Measurements from ENCODE around the gene EFHB. TPM values are rescaled to one million over a fixed set of nuclear protein-coding genes. Genes with fewer than 3 reads are reported as not detected.
"Not testable (repeated sequence)": the region's sequence is repeated elsewhere in the genome, so short reads cannot be mapped to it uniquely, and the experiment has no call there.

EFHB gene
- total RNA-seq, 2 experiments from 2014 or later: 0.86 TPM; not detected in 1

DNA sequence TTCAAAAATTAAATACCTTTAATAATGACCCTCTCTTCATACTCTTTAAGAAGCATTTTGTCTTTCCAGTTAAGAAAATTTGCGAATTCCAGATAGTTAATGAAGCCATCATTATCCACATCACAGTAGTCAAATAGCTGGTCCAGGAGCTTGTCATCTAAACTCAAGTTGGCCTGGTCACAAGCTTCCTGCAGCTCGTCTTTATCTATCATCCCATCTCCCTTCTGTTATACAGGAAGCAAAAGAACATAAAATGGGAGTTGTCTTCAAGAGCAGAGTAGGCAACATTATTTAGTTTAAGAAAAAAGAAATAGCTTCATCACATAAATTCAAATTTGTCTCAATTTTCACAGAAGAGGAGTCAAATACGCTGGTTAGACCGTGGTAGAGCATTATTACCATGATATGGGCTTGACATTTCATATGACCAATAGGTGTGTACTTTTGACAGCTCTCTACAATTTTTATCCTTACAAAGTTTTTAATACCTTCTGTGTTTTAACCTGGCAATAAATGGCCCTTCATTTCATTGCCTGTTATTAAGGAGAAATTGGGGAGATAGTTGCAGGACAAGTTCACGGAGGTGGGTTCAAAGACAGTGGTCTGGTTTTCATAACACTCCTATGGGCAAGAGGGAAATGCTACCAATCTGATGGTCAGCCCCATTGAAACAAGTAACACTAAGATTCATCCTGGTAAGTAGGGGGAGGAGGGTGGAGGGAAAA is 45.4 kb downstream of the EFHB start:
- no TSS peak for BruUV-seq (replicated peaks)
- H3K27ac ChIP-seq (ENCODE audit: low read depth, low read length, poor library complexity, severe bottlenecking): no peak overlapping the region
- ChIA-PET CTCF (ENCODE audit: unreplicated experiment) (no interaction called here), POLR2A (no interaction called here)
- no peaks in the 10 kb centered on the region for H3K79me2 ChIP-seq (ENCODE audit: insufficient read depth, low read depth, low read length)
- H2AFZ ChIP-seq (ENCODE audit: low read length): no peak overlapping the region
- no peaks in the 10 kb centered on the region for H4K20me1 ChIP-seq (ENCODE audit: insufficient read depth, low read length)
- TF ChIP-seq, protein P1, sequence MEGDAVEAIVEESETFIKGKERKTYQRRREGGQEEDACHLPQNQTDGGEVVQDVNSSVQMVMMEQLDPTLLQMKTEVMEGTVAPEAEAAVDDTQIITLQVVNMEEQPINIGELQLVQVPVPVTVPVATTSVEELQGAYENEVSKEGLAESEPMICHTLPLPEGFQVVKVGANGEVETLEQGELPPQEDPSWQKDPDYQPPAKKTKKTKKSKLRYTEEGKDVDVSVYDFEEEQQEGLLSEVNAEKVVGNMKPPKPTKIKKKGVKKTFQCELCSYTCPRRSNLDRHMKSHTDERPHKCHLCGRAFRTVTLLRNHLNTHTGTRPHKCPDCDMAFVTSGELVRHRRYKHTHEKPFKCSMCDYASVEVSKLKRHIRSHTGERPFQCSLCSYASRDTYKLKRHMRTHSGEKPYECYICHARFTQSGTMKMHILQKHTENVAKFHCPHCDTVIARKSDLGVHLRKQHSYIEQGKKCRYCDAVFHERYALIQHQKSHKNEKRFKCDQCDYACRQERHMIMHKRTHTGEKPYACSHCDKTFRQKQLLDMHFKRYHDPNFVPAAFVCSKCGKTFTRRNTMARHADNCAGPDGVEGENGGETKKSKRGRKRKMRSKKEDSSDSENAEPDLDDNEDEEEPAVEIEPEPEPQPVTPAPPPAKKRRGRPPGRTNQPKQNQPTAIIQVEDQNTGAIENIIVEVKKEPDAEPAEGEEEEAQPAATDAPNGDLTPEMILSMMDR (conservative IDR thresholded peaks at IDR 0.05; ENCODE audit: low read length): no peak
- TF ChIP-seq EZH2phosphoT487 (IDR thresholded peaks at IDR 0.05; ENCODE audit: borderline replicate concordance, low read depth, low read length): no peak
- no peaks in the 10 kb centered on the region for H3K36me3 ChIP-seq (ENCODE audit: insufficient read depth, low read length)
- no peak overlapping the region for H3K4me2 ChIP-seq (ENCODE audit: low read length)
- no peaks in the 10 kb centered on the region for H3K4me1 ChIP-seq (ENCODE audit: insufficient read depth, low read length, poor library complexity, severe bottlenecking)
- intact Hi-C loops (cut with micrococcal nuclease; ENCODE audit: unreplicated experiment): loop anchor here (10.0 kb wide), 1 partner anchor 316 kb away; no protein-coding TSS in a partner anchor
- H3K9me3 ChIP-seq (ENCODE audit: low read length): no peaks in the 10 kb centered on the region
- no peaks in the 10 kb centered on the region for H3K9me2 ChIP-seq (ENCODE audit: insufficient read depth, low read length)
- DNase-seq (ENCODE audit: low spot score): no peak
- no peak overlapping the region for H3K4me3 ChIP-seq (ENCODE audit: low read depth, low read length, poor library complexity, severe bottlenecking)

DNA sequence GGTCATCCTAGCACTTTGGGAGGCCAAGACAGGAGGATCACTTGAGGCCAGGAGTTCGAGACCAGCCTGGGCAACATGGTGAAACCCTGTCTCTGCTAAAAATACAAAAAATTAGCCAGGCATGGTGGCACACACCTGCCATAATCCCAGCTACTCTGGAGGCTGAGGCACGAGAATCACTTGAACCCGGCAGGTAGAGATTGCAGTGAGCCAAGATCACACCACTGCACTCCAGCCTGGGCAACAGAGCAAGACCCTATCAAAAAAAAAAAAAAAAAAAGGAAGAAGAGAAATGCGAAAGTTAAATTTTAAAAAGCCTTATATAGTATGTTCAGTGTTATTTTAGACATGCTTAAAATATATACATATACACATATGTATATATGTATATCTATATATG is 46.9 kb downstream of the EFHB start:
- intact Hi-C loops (cut with micrococcal nuclease; ENCODE audit: unreplicated experiment): loop anchor here (10.0 kb wide), 1 partner anchor 318 kb away; no protein-coding TSS in a partner anchor
- H2AFZ ChIP-seq (ENCODE audit: low read length); H3K79me2 ChIP-seq (ENCODE audit: insufficient read depth, low read depth, low read length); H3K9me2 ChIP-seq (ENCODE audit: insufficient read depth, low read length); CTCF ChIA-PET (ENCODE audit: unreplicated experiment); H3K27ac ChIP-seq (ENCODE audit: low read depth, low read length, poor library complexity, severe bottlenecking); DNase-seq (ENCODE audit: low spot score); H4K20me1 ChIP-seq (ENCODE audit: insufficient read depth, low read length); H3K4me2 ChIP-seq (ENCODE audit: low read length); H3K4me1 ChIP-seq (ENCODE audit: insufficient read depth, low read length, poor library complexity, severe bottlenecking); H3K9me3 ChIP-seq (ENCODE audit: low read length); H3K4me3 ChIP-seq (ENCODE audit: low read depth, low read length, poor library complexity, severe bottlenecking); H3K36me3 ChIP-seq (ENCODE audit: insufficient read depth, low read length); BruUV-seq (replicated peaks): not testable (repeated sequence)
- POLR2A ChIA-PET: interaction anchor here (0.7 kb wide), 1 partner anchor 178 kb away, joined by 3 read pairs; no protein-coding TSS in a partner anchor

DNA sequence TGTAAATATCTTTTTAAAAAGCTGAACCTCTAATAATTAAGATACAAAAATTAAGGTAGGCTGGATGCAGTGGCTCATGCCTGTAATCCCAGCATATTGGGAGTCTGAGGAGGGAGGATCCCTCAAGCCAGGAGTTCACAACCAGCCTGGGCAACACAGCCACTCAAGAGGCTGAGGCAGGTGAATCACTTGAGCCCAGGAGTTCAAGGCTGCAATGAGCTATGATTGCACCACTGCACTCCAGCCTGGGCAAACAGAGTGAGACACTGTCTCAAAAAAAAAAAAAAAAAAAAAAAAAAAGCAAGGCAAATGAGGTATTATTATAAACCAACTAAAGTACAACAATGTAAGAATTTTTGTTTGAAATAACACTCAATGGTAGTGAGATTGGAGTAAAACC is 47.6 kb downstream of the EFHB start:
- ChIA-PET CTCF (ENCODE audit: unreplicated experiment) (no interaction called here), POLR2A (interaction anchor here (0.6 to 1.5 kb wide), 4 partner anchors 9 to 834 kb away, joined by 3 to 7 read pairs (median 3); no protein-coding TSS in a partner anchor)
- no peak for DNase-seq (ENCODE audit: low spot score)
- Histone ChIP-seq H3K9me3 (ENCODE audit: low read length) (no peaks in the 10 kb centered on the region), H4K20me1 (ENCODE audit: insufficient read depth, low read length) (no peaks in the 10 kb centered on the region), H3K4me2 (ENCODE audit: low read length) (no peak overlapping the region), H3K79me2 (ENCODE audit: insufficient read depth, low read depth, low read length) (no peaks in the 10 kb centered on the region), H3K9me2 (ENCODE audit: insufficient read depth, low read length) (no peaks in the 10 kb centered on the region), H2AFZ (ENCODE audit: low read length) (no peak overlapping the region), H3K36me3 (ENCODE audit: insufficient read depth, low read length) (no peaks in the 10 kb centered on the region), H3K4me3 (ENCODE audit: low read depth, low read length, poor library complexity, severe bottlenecking) (no peak overlapping the region), H3K4me1 (ENCODE audit: insufficient read depth, low read length, poor library complexity, severe bottlenecking) (no peaks in the 10 kb centered on the region), H3K27ac (ENCODE audit: low read depth, low read length, poor library complexity, severe bottlenecking) (no peak overlapping the region)
- intact Hi-C loops (cut with micrococcal nuclease; ENCODE audit: unreplicated experiment): loop anchor here (10.0 kb wide), 1 partner anchor 318 kb away; no protein-coding TSS in a partner anchor
- BruUV-seq (replicated peaks): no TSS peak
- TF ChIP-seq, protein P1 (conservative IDR thresholded peaks at IDR 0.05; ENCODE audit: low read length): no peak
- no peak for TF ChIP-seq EZH2phosphoT487 (IDR thresholded peaks at IDR 0.05; ENCODE audit: borderline replicate concordance, low read depth, low read length)
